Panc1 (cell line): ENCODE measurements around the gene APLN. TPM values are rescaled to one million over a fixed set of nuclear protein-coding genes. Genes with fewer than 3 reads are reported as not detected.

Experiments used
- ATAC-seq: fragments of 200-7000 bp; cut with Tn5 transposase; 2 replicates; pipeline ENCODE4 v1.9.1; 2020; ENCODE audit warnings: mild to moderate bottlenecking, moderate library complexity
- BruUV-seq: library from RNA; stranded (reverse); fragments of 400-500 nt; replicated peaks from 2 replicates; lab custom pipeline; 2021; lab: Mats Ljungman, UMichigan
- CTCF ChIA-PET: fragments of 300-600 bp; sonication (Branson Sonifier 250); formaldehyde crosslinking; loops from one replicate; lab custom pipeline; 2022; ENCODE audit warnings: antibody characterized with exemption; lab: Charles Lee
- POLR2A ChIA-PET: fragments of 300-600 bp; sonication (Branson Sonifier 250); formaldehyde crosslinking; loops from one replicate; lab custom pipeline; 2022; ENCODE audit warnings: antibody characterized with exemption; lab: Charles Lee
- DNase-seq: peaks from one replicate; pipeline ENCODE4 v3.0.0-alpha.2; 2010; ENCODE audit warnings: low read depth, low spot score
- H3K27ac ChIP-seq: 2 replicates; pipeline ENCODE4 v1.5.1; 2011; ENCODE audit warnings: mild to moderate bottlenecking, low read length, inconsistent platforms
- H3K27me3 ChIP-seq: fragments of 200-500 bp; sonication (Bioruptor generic); 2 replicates; pipeline ENCODE4 v1.6.0; 2014; ENCODE audit warnings: low read length, inconsistent platforms; ENCODE audit not compliant: control insufficient read depth, insufficient read depth
- H3K36me3 ChIP-seq: fragments of 200-500 bp; sonication (Bioruptor generic); 2 replicates; pipeline ENCODE4 v1.5.1; 2014; ENCODE audit warnings: inconsistent platforms, mild to moderate bottlenecking, low read length, moderate library complexity; ENCODE audit not compliant: control insufficient read depth, insufficient read depth
- H3K4me1 ChIP-seq: 2 replicates; pipeline ENCODE4 v1.5.1; 2011; ENCODE audit warnings: inconsistent platforms, mild to moderate bottlenecking, low read length, moderate library complexity; ENCODE audit not compliant: control insufficient read depth, insufficient read depth
- H3K4me3 ChIP-seq, 2 experiments: 2 replicates each; pipeline ENCODE4 v1.5.1; 2011 to 2012; ENCODE audit warnings: low read depth in 2 of 2, low read length in 2 of 2, mild to moderate bottlenecking in 2 of 2, inconsistent platforms in 1 of 2, moderate library complexity in 1 of 2
- H3K9me3 ChIP-seq: fragments of 200-500 bp; sonication (Bioruptor generic); 2 replicates; pipeline ENCODE4 v1.5.1; 2014; ENCODE audit warnings: low read depth, mild to moderate bottlenecking, inconsistent platforms, low read length, moderate library complexity; ENCODE audit not compliant: control insufficient read depth, insufficient read depth
- CTCF ChIP-seq: fragments of 450-650 bp; IDR thresholded peaks from 2 replicates; pipeline ENCODE4 v1.5.1; 2017; ENCODE audit warnings: mild to moderate bottlenecking
- POLR2AphosphoS5 ChIP-seq: IDR thresholded peaks from 2 replicates; pipeline ENCODE4 v1.6.1; 2012; ENCODE audit warnings: mild to moderate bottlenecking, low read depth, low read length, moderate library complexity
- REST ChIP-seq, 2 experiments: IDR thresholded peaks; 2 replicates each; pipeline ENCODE4 v1.6.1; 2011 to 2012; ENCODE audit warnings: low read depth in 2 of 2, control low read depth in 1 of 2, low read length in 1 of 2, mild to moderate bottlenecking in 1 of 2, moderate library complexity in 1 of 2; ENCODE audit not compliant: insufficient read depth in 1 of 2
- SIN3A ChIP-seq: IDR thresholded peaks from 2 replicates; pipeline ENCODE4 v1.6.1; 2012; ENCODE audit warnings: low read depth, mild to moderate bottlenecking, low read length, moderate library complexity, borderline replicate concordance; ENCODE audit not compliant: insufficient read depth
- TCF7L2 ChIP-seq: IDR thresholded peaks from 2 replicates; pipeline ENCODE4 v1.6.1; 2011; ENCODE audit warnings: mild to moderate bottlenecking, low read depth, low read length, inconsistent platforms
- in situ Hi-C: cut with HindIII; loops from 2 replicates; pipeline ENCODE4 v1.10.0; 2016; ENCODE audit warnings: low sequenced_read_pairs, low pct_unique_long_range_greater_than_20kb
- intact Hi-C: fragments of 100-400 bp; cut with micrococcal nuclease; formaldehyde crosslinking; loops from one replicate; pipeline ENCODE4 v1.10.0; 2022; ENCODE audit not compliant: unreplicated experiment
- total RNA-seq: library from RNA; stranded (reverse); gene quantifications from one replicate; pipeline ENCODE4 v1.2.1, GENCODE V29; 2021; ENCODE audit not compliant: unreplicated experiment

APLN gene
- total RNA-seq, 1 experiment from 2014 or later: 1.1 TPM

- no peak for DNase-seq
Measured at GRCh38 chrX:129698150-129698549, 43.4 kb upstream of the APLN start.

GRCh38 chrX:129697204-129697829 lies 42.6 kb upstream of the APLN start:
- POLR2A ChIA-PET: interaction anchor here (0.5 kb wide), 1 partner anchor 167 kb away, joined by 4 read pairs; no protein-coding TSS in a partner anchor
- intact Hi-C loops: no loop called here

More at GRCh38 chrX:129698150-129698549, 43.4 kb upstream of the APLN start:
- POLR2A ChIA-PET: no interaction called here
- intact Hi-C loops (no loop called here), in situ Hi-C loops (no loop called here)
- Histone ChIP-seq H3K9me3 (no peaks in the 10 kb centered on the region), H3K4me3 (no peak overlapping the region), H3K27me3 (no peaks in the 10 kb centered on the region), H3K4me1 (peaks cover 15% of the 10 kb centered on the region), H3K27ac (peak overlapping the region; percentile 51), H3K36me3 (no peaks in the 10 kb centered on the region)
- no TSS peak for BruUV-seq
- ATAC-seq: peak; percentile 83
- TF ChIP-seq SIN3A (no peak), POLR2AphosphoS5 (peak; percentile 69; the same call in 1 of the 2 replicates), CTCF (no peak), TCF7L2 (0 out of 2 replicates have a peak, but pooled peaks have one; percentile 51)
- CTCF ChIA-PET: no interaction called here

More at GRCh38 chrX:129697204-129697829, 42.6 kb upstream of the APLN start:
- H3K36me3 ChIP-seq: no peaks in the 10 kb centered on the region
- DNase-seq (no peak), ATAC-seq (no peak)
- CTCF ChIA-PET: no interaction called here
- H3K4me3 ChIP-seq: no peak overlapping the region
- TF ChIP-seq SIN3A (no peak), REST (IDR thresholded peaks at IDR 0.05; ENCODE audit: insufficient read depth in 1 of 2, low read depth in 2 of 2, low read length in 1 of 2) (no peak), POLR2AphosphoS5 (no peak), TCF7L2 (no peak), CTCF (no peak)
- H3K27me3 ChIP-seq: no peaks in the 10 kb centered on the region
- no peaks in the 10 kb centered on the region for H3K9me3 ChIP-seq
- peaks cover 15% of the 10 kb centered on the region for H3K4me1 ChIP-seq
- no TSS peak for BruUV-seq
- H3K27ac ChIP-seq: peak overlapping the region; percentile 48; the same call in 1 of the 2 replicates
- in situ Hi-C loops: no loop called here
